ENCODE measurements around the gene BGLAP. TPM values are rescaled to one million over a fixed set of nuclear protein-coding genes. Genes with fewer than 3 reads are reported as not detected.

BGLAP gene
- polyA plus RNA-seq, 1 of the 3 experiments (the other 2 are of a cell fraction): 1.1 TPM

- no peak for TF ChIP-seq CTCF (IDR thresholded peaks at IDR 0.05)
These were observed 4.9 kb downstream of the BGLAP start (continued) for GRCh38 chr1:156246781-156247459.

- ChIA-PET POLR2A (interaction anchor here (0.6 kb wide), 1 partner anchor 9 kb away, joined by 3 read pairs; no protein-coding TSS in a partner anchor), CTCF (interaction anchor here (0.8 to 4.0 kb wide), 6 partner anchors 9 to 118 kb away, joined by 3 to 26 read pairs (median 6); no protein-coding TSS in a partner anchor)
- peak; percentile 40 for DNase-seq
- TF ChIP-seq ZBTB33 (IDR thresholded peaks at IDR 0.05; ENCODE audit: borderline replicate concordance, low read depth): no peak
- no peak for TF ChIP-seq FOXM1 (IDR thresholded peaks at IDR 0.05; ENCODE audit: low read depth)
- TF ChIP-seq EZH2phosphoT487 (IDR thresholded peaks at IDR 0.05; ENCODE audit: borderline replicate concordance, low read depth): no peak
- no peak for TF ChIP-seq PBX3 (IDR thresholded peaks at IDR 0.05)
- TF ChIP-seq RAD21 (IDR thresholded peaks at IDR 0.05; ENCODE audit: low read length): no peak
- no peak for TF ChIP-seq USF2 (IDR thresholded peaks at IDR 0.05; ENCODE audit: borderline replicate concordance, low read depth, low read length)
- TF ChIP-seq MAX (IDR thresholded peaks at IDR 0.05; ENCODE audit: low read depth): no peak
- TF ChIP-seq POLR2AphosphoS5 (IDR thresholded peaks at IDR 0.05; ENCODE audit: low read depth, low read length): no peak
- no peak for TF ChIP-seq JUND (IDR thresholded peaks at IDR 0.05)
- TF ChIP-seq RFX5 (IDR thresholded peaks at IDR 0.05; ENCODE audit: low read length): no peak
- TF ChIP-seq TAF1 (IDR thresholded peaks at IDR 0.05; ENCODE audit: borderline replicate concordance, low read depth, low read length): no peak
- no peak for TF ChIP-seq MXI1 (IDR thresholded peaks at IDR 0.05; ENCODE audit: low read depth, low read length)
- TF ChIP-seq YY1 (IDR thresholded peaks at IDR 0.05; ENCODE audit: low read depth): no peak
- no peak for TF ChIP-seq REST (IDR thresholded peaks at IDR 0.05; ENCODE audit: low read depth, low read length)
- no peak for TF ChIP-seq CTCF (IDR thresholded peaks at IDR 0.05)
These were observed 5.7 kb downstream of the BGLAP start, which contains the start of gene PAQR6 for GRCh38 chr1:156247460-156248322. Gene PAQR6, minus strand, starts transcription at chr1:156248056. Its CDS starts 1,325 bp downstream, at chr1:156246731.

More at GRCh38 chr1:156247460-156248322, 5.7 kb downstream of the BGLAP start, which contains the start of gene PAQR6:
- H3K27me3 ChIP-seq (ENCODE audit: insufficient read depth): no peaks in the 10 kb centered on the region
- no peak within 1 kb of the TSS for H3K4me3 ChIP-seq (ENCODE audit: low read depth in 2 of 2, low read length in 1 of 2)
- H3K9me3 ChIP-seq: no peaks in the 10 kb centered on the region
- H3K9ac ChIP-seq: no peak within 1 kb of the TSS
- 89% methylated on average over 10 of the region's 16 CpGs for WGBS (ENCODE audit: low lambda C conversion rate)
- peaks cover 7 to 46% of the 10 kb centered on the region in 2 experiments for H3K36me3 ChIP-seq (replicated peaks in 1 of 2; ENCODE audit: control insufficient read depth in 1 of 2, insufficient read depth in 2 of 2, low read length in 1 of 2)
- peak within 1 kb of the TSS in 1 of 2 experiments; percentile 99; a peak in 1 of 4 replicates for H3K27ac ChIP-seq (ENCODE audit: low read depth in 2 of 2, low read length in 1 of 2)
- no peaks in the 10 kb centered on the region for H4K20me1 ChIP-seq (ENCODE audit: insufficient read depth)
- H3K4me1 ChIP-seq (ENCODE audit: control insufficient read depth in 1 of 2, insufficient read depth in 2 of 2, low read depth in 1 of 2, low read length in 1 of 2): peaks cover 10 to 67% of the 10 kb centered on the region in 2 experiments; a peak in 3 of 4 replicates
- H3K79me2 ChIP-seq (ENCODE audit: insufficient read depth): no peaks in the 10 kb centered on the region
- H3K9me2 ChIP-seq: no peaks in the 10 kb centered on the region
- no peak within 1 kb of the TSS for H3K4me2 ChIP-seq
- peaks cover 8% of the 10 kb centered on the region for H3F3A ChIP-seq (replicated peaks; ENCODE audit: insufficient read depth)
- no peak within 1 kb of the TSS for H2AFZ ChIP-seq (ENCODE audit: low read depth)
